ENCODE measurements around the gene SCMH1. TPM values are rescaled to one million over a fixed set of nuclear protein-coding genes. Genes with fewer than 3 reads are reported as not detected.

Gene SCMH1
- total RNA-seq, 1 donor from 2014 or later: 29.3 TPM

GRCh38 chr1:40998668-40999067 is 243.4 kb downstream of the SCMH1 start:
- DNase-seq: no peak

DNA sequence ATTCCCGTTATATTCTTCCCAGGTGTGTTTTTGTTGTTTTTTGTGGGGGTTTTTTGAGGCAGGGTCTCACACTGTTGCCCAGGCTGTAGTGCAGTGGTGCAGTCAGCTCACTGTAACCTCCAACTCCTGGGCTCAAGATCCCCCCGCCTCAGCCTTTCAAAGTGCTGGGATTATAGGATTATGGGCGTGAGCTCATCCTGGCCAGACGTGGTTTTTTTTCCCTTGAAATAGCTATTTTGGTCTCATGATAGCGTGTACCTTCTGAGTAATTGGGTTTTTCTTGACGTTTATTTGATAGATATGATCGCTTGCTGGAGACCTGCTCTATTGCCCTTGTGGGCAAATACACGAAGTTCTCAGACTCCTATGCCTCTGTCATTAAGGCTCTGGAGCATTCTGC is 245.0 kb downstream of the SCMH1 start:
- DNase-seq: no peak

DNA sequence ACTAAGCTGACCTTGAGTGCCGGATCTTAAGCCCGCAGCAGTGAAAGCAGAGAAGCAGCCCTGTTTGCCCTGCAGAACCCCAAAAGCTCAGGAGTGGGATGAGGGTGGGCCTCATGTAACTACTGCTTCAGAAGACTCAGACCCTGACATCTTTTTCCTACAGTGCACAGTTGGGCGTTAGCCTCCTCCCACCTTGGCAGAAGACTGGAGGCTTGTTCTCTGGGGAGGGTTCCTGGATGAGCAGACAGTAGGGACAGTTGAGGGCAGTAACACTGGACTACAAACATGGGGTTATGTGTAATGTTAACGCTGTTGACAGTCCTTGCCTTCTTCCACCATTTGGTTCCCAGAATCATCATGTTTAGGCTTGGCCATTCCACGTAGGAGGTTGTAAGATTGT is 253.0 kb downstream of the SCMH1 start:
- DNase-seq: no peak

DNA sequence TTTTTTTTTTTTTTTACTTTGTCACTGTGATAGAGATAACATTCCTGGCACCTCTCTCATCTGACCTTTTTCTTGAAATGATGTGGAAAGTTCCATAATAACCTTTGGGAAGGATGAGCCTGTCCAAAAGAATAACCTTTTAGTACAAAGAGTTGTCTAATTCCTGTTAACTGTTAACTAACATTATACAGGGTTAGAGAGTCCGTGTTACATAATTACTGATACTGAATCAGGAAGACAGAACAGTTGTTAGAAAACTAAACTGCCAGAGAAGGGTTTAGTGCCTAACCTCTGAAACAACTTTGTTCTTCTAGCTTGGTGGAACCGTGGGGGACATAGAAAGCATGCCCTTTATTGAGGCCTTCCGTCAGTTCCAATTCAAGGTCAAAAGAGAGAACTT is 253.8 kb downstream of the SCMH1 start:
- DNase-seq: no peak

- no peak for DNase-seq
These were observed 254.4 kb downstream of the SCMH1 start for GRCh38 chr1:40987439-40988276.

- peak; percentile 67 for DNase-seq
These were observed 255.2 kb downstream of the SCMH1 start for GRCh38 chr1:40986956-40987355.

- DNase-seq: no peak
These were observed 255.8 kb downstream of the SCMH1 start for GRCh38 chr1:40986328-40986783.

- no peak for DNase-seq
These were observed 256.2 kb downstream of the SCMH1 start for GRCh38 chr1:40985875-40986274.

DNA sequence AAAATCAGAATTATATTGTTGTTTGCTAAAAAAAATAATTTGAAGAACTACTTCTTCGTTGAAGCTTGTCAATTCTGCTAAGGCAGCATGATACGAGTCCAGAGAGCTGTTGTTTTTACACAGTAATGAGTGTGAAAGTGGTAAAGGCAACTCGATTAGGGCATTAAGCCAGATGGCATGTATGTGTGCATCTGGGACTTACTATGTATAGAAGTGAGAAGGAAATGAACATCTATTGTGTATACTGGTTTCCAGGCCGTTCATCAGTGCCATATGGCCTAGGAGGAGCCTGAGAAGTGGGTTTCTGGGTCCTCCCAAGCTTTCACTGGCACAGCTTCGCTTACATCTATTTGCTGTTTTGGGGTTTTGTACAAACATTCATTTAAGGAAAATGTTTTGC is 256.9 kb downstream of the SCMH1 start:
- peak; percentile 33 for DNase-seq

DNA sequence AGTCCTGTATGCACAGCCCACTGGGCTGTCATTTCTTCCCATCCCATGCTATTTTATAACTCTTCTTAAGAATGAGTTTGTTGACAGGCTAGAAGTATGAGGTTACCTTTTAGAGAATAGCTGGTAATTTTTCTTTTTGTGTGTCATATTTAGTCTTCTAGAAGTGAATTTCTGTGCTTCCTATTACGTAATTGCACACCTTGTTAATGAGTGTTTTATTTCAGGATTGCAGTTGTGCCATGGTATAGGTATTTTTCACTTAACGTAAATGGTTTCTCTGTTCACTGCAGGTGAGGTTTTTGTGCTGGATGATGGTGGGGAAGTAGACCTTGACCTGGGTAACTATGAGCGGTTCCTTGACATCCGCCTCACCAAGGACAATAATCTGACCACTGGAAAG is 257.6 kb downstream of the SCMH1 start:
- DNase-seq: no peak

GRCh38 chr1:40984066-40984465 is 258.0 kb downstream of the SCMH1 start:
- peak; percentile 43 for DNase-seq

DNA sequence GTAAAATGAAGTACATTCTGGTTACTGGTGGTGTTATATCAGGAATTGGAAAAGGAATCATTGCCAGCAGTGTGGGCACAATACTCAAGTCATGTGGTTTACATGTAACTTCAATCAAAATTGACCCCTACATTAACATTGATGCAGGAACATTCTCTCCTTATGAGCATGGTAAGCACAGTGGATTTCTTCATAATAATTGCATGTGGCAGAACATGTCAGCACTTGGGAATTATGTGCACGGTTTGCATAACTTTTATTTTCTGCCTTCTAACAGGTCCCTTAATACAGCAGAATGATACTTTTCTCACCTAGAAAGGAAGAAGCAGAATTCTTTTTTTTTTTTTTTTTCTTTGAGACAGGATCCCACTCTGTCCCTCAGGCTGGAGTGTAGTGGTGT is 258.8 kb downstream of the SCMH1 start:
- no peak for DNase-seq

- no peak for DNase-seq
These were observed 259.4 kb downstream of the SCMH1 start for GRCh38 chr1:40982721-40983120.

- peak; percentile 57 for DNase-seq
These were observed 260.2 kb downstream of the SCMH1 start for GRCh38 chr1:40981691-40982448.

DNA sequence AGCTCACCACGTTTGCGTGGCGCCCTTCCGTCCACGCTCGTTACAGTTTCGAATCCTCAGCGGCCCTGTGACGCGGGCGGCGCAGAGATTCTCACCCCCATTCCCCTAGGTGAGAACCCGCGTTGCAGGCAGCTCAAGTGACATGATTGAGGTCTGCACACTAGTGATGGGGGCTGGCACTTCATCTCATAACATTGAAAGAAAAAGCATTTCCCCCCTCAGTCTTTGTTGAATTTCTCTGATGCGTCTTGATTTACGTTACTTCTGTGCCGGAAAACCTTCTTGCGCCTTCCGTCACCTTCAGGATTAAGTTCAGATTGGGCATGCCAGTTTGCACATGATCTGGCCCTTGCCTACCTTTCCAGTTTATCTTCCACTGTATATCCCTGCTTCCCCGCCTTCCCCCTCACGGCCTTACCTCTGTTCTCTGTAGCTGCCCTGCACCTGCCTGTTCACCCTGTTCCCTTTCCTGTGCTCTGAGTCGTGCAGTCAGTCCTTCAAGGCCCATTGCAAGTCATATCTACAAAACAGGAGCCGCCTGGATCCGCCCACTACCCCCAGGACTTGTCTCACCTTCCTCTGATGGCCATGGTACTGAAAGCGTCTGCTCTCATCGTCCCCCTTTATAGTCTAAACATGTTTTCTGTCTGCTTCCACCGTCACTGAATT is 261.5 kb downstream of the SCMH1 start:
- no peak for DNase-seq

DNA sequence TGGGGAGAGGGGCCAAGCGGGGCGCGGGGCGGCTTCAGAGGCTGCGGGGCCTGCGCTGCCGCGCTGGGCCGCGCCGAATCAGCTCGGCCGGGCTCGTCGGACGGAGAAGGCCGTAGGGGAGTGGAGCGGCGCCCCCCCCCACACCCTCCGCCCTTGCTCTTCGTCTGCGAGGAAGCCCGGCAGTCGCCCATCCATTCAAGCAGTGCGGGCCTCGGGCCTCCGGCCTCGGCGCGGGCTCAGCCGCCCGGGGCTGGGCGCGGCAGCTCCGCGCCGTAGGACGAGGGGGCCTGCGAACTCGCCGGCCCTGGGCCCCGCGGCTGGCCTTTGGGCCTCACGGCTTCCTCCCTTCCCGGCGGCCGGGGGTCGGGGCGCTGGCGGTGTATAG is 262.0 kb downstream of the SCMH1 start:
- no peak for DNase-seq

DNA sequence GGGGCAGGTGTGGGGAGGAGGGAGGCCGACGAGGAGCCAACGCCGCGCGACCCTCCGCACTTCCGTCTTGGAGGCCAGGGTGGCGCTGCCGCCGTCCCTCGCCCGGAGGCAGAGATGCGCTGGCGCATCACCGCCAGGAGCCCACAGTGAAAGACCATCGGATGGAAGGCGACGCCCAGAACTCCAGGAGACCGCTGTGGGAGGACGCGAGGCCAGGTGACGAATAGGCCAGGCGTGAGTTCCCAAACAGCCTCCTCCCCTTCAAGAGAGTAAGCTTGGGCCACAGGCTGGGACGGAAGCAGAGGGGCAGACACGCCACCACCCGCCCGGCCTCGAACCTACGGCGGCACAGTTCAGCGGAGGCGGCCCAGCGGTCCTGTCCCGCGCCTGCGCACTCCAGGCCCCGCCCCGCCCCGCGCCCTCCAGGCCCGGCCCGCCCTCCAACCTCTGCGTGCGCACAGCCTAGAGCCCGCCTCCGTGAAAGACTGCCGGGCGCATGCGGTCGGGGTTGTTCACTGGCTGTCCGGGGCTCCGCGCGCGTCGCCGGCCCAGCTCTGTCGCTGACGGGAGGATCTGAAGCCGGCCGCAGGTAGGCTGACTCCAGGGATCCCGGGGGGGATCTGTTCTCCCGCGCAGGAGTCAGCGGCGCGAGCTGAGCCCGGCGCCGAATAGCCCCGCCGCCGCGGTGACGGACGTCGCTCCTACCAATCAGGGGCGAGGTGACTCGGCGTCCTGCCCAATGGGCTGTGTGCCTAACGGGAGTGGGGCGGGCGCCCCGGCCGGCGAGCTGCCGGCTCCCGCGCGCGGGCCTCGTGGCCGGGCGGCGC is 262.7 kb downstream of the SCMH1 start, which contains the start of gene CTPS1:
CTPS1 (plus strand) TSS at position 456 of the 827 bp plus-strand sequence. CDS start 3,595 bp downstream, outside the sequence.
- peak; percentile 95 for DNase-seq

GRCh38 chr1:40978886-40979240 is 263.2 kb downstream of the SCMH1 start:
- no peak for DNase-seq

- DNase-seq: no peak
These were observed 264.4 kb downstream of the SCMH1 start for GRCh38 chr1:40977716-40978115.

Data from skin of body (tissue), 2 donors.